WTC11 (cell line): Measurements from ENCODE around the gene FLT3. TPM values are rescaled to one million over a fixed set of nuclear protein-coding genes. Genes with fewer than 3 reads are reported as not detected.

Source experiments
- ATAC-seq: fragments of 200-7000 bp; cut with Tn5 transposase; 2 replicates; pipeline ENCODE4 v1.10.0; 2021; ENCODE audit warnings: mild to moderate bottlenecking, moderate library complexity
- CTCF ChIA-PET: fragments of 300-600 bp; sonication (Branson Sonifier 250); formaldehyde crosslinking; loops from one replicate; lab custom pipeline; 2021; ENCODE audit warnings: antibody characterized with exemption; lab: Charles Lee
- POLR2A ChIA-PET: fragments of 350-600 bp; sonication (Branson Sonifier 250); formaldehyde crosslinking; loops from one replicate; lab custom pipeline; 2021; ENCODE audit warnings: antibody characterized with exemption; lab: Charles Lee
- DNase-seq: peaks from one replicate; pipeline ENCODE4 v3.0.0; 2021; ENCODE audit warnings: low spot score
- H3K27ac Mint-ChIP-seq: 2 replicates; pipeline ENCODE4 v1.8.0; 2021; ENCODE audit warnings: mixed read lengths
- H3K27me3 Mint-ChIP-seq: 2 replicates; pipeline ENCODE4 v1.8.0; 2021; ENCODE audit warnings: low read depth, mild to moderate bottlenecking, moderate library complexity, mixed read lengths
- H3K36me3 Mint-ChIP-seq: 2 replicates; pipeline ENCODE4 v1.8.0; 2021; ENCODE audit warnings: mixed read lengths
- H3K4me1 Mint-ChIP-seq: 2 replicates; pipeline ENCODE4 v1.8.0; 2022; ENCODE audit warnings: mixed read lengths
- H3K4me3 Mint-ChIP-seq: 2 replicates; pipeline ENCODE4 v1.8.0; 2021; ENCODE audit warnings: mild to moderate bottlenecking, moderate library complexity, mixed read lengths
- H3K9me3 Mint-ChIP-seq: 2 replicates; pipeline ENCODE4 v1.8.0; 2021; ENCODE audit warnings: mixed read lengths
- GABPB1 ChIP-seq: sonication (generic); formaldehyde crosslinking; IDR thresholded peaks from 2 replicates; pipeline ENCODE4 v1.8.1; 2023; ENCODE audit warnings: mild to moderate bottlenecking, missing genetic modification reagents
- KAT7 ChIP-seq: sonication (generic); formaldehyde crosslinking; IDR thresholded peaks from 2 replicates; pipeline ENCODE4 v1.8.1; 2023; ENCODE audit warnings: missing genetic modification reagents, mild to moderate bottlenecking, borderline replicate concordance
- RELA ChIP-seq: sonication (generic); formaldehyde crosslinking; IDR thresholded peaks from 2 replicates; pipeline ENCODE4 v1.8.1; 2022; ENCODE audit warnings: missing genetic modification reagents, mild to moderate bottlenecking, borderline replicate concordance
- SOX15 ChIP-seq: fragments of 250-450 bp; sonication (Bioruptor Pico); IDR thresholded peaks from 2 replicates; pipeline ENCODE4 v1.9.0; 2021; ENCODE audit warnings: mild to moderate bottlenecking
- total RNA-seq: library from RNA; stranded (reverse); gene quantifications from 3 replicates; pipeline ENCODE4 v1.2.3, GENCODE V29; 2021
- TF ChIP-seq, protein P1 (sequence below): sonication (generic); formaldehyde crosslinking; IDR thresholded peaks from 2 replicates; pipeline ENCODE4 v1.8.1; 2023; ENCODE audit warnings: mild to moderate bottlenecking, missing genetic modification reagents, moderate library complexity
- TF ChIP-seq, protein P2 (sequence below): sonication (generic); formaldehyde crosslinking; IDR thresholded peaks from 2 replicates; pipeline ENCODE4 v1.8.1; 2023; ENCODE audit warnings: mild to moderate bottlenecking, missing genetic modification reagents
- TF ChIP-seq, protein P3 (sequence below): sonication (generic); formaldehyde crosslinking; IDR thresholded peaks from 2 replicates; pipeline ENCODE4 v1.8.0; 2022; ENCODE audit warnings: missing genetic modification reagents
- TF ChIP-seq, protein P4 (sequence below): fragments of 200-600 bp; IDR thresholded peaks from 2 replicates; pipeline ENCODE4 v1.8.0; 2022; ENCODE audit warnings: antibody characterized with exemption
- TF ChIP-seq, protein P5 (sequence below): fragments of 250-450 bp; sonication (Bioruptor Pico); IDR thresholded peaks from 2 replicates; pipeline ENCODE4 v1.9.0; 2021; ENCODE audit warnings: mild to moderate bottlenecking, borderline replicate concordance
- TF ChIP-seq, protein P6 (sequence below): sonication (generic); formaldehyde crosslinking; IDR thresholded peaks from 2 replicates; pipeline ENCODE4 v1.8.1; 2023; ENCODE audit warnings: mild to moderate bottlenecking, missing genetic modification reagents, borderline replicate concordance
- TF ChIP-seq, protein P7 (sequence below): sonication (generic); formaldehyde crosslinking; IDR thresholded peaks from 2 replicates; pipeline ENCODE4 v1.8.0; 2022; ENCODE audit warnings: mild to moderate bottlenecking, missing genetic modification reagents
- TF ChIP-seq, protein P8 (sequence below): sonication (generic); formaldehyde crosslinking; IDR thresholded peaks from 2 replicates; pipeline ENCODE4 v1.8.1; 2022; ENCODE audit warnings: low read depth, mild to moderate bottlenecking, moderate library complexity, missing genetic modification reagents, borderline replicate concordance
- TF ChIP-seq, protein P9 (sequence below): sonication (generic); formaldehyde crosslinking; conservative IDR thresholded peaks from 2 replicates; pipeline ENCODE4 v1.8.1; 2023; ENCODE audit warnings: mild to moderate bottlenecking, low read depth, missing genetic modification reagents, moderate library complexity

The FLT3 gene
- total RNA-seq, 1 experiment from 2014 or later, result 0.15 TPM

DNA sequence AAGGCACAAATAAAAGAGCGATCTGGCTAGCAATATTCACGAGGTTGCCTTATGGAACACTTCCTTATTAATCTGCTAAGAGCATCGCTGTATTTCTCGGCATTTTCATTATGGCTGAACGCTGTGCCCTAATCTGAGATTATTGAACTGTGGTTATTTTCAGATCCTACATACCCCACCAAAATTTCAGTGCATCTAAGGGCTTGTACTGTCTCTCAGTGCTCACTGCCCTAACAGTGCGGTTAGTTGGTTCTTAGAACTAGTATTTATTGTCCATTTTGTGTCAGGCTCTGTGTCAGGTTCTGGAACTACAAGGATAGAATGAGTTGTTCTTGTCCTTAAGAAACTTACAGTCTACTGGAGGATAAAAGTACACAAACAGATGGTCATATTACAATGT, 51.6 kb downstream of the FLT3 start:
- ChIA-PET POLR2A (no interaction called here), CTCF (no interaction called here)
- no peaks in the 10 kb centered on the region for H3K36me3 Mint-ChIP-seq
- H3K9me3 Mint-ChIP-seq, result peaks cover 4% of the 10 kb centered on the region; the same call in 1 of the 2 replicates
- H3K27ac Mint-ChIP-seq, result no peak overlapping the region
- H3K4me3 Mint-ChIP-seq, result no peak overlapping the region
- H3K4me1 Mint-ChIP-seq, result peaks cover 29% of the 10 kb centered on the region
- DNase-seq, result no peak
- H3K27me3 Mint-ChIP-seq, result peaks cover 43% of the 10 kb centered on the region
- no peak for ATAC-seq
- TF ChIP-seq, protein P1, sequence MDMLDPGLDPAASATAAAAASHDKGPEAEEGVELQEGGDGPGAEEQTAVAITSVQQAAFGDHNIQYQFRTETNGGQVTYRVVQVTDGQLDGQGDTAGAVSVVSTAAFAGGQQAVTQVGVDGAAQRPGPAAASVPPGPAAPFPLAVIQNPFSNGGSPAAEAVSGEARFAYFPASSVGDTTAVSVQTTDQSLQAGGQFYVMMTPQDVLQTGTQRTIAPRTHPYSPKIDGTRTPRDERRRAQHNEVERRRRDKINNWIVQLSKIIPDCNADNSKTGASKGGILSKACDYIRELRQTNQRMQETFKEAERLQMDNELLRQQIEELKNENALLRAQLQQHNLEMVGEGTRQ (CRISPR knock-in tag), result no peak
- TF ChIP-seq, protein P2, sequence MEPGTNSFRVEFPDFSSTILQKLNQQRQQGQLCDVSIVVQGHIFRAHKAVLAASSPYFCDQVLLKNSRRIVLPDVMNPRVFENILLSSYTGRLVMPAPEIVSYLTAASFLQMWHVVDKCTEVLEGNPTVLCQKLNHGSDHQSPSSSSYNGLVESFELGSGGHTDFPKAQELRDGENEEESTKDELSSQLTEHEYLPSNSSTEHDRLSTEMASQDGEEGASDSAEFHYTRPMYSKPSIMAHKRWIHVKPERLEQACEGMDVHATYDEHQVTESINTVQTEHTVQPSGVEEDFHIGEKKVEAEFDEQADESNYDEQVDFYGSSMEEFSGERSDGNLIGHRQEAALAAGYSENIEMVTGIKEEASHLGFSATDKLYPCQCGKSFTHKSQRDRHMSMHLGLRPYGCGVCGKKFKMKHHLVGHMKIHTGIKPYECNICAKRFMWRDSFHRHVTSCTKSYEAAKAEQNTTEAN (CRISPR knock-in tag), result no peak
- no peak for TF ChIP-seq GABPB1 (CRISPR knock-in tag)
- TF ChIP-seq, protein P3, sequence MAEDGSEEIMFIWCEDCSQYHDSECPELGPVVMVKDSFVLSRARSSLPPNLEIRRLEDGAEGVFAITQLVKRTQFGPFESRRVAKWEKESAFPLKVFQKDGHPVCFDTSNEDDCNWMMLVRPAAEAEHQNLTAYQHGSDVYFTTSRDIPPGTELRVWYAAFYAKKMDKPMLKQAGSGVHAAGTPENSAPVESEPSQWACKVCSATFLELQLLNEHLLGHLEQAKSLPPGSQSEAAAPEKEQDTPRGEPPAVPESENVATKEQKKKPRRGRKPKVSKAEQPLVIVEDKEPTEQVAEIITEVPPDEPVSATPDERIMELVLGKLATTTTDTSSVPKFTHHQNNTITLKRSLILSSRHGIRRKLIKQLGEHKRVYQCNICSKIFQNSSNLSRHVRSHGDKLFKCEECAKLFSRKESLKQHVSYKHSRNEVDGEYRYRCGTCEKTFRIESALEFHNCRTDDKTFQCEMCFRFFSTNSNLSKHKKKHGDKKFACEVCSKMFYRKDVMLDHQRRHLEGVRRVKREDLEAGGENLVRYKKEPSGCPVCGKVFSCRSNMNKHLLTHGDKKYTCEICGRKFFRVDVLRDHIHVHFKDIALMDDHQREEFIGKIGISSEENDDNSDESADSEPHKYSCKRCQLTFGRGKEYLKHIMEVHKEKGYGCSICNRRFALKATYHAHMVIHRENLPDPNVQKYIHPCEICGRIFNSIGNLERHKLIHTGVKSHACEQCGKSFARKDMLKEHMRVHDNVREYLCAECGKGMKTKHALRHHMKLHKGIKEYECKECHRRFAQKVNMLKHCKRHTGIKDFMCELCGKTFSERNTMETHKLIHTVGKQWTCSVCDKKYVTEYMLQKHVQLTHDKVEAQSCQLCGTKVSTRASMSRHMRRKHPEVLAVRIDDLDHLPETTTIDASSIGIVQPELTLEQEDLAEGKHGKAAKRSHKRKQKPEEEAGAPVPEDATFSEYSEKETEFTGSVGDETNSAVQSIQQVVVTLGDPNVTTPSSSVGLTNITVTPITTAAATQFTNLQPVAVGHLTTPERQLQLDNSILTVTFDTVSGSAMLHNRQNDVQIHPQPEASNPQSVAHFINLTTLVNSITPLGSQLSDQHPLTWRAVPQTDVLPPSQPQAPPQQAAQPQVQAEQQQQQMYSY, result no peak
- TF ChIP-seq KAT7 (CRISPR knock-in tag), result no peak
- no peak for TF ChIP-seq SOX15 (CRISPR knock-in tag)
- TF ChIP-seq, protein P4, sequence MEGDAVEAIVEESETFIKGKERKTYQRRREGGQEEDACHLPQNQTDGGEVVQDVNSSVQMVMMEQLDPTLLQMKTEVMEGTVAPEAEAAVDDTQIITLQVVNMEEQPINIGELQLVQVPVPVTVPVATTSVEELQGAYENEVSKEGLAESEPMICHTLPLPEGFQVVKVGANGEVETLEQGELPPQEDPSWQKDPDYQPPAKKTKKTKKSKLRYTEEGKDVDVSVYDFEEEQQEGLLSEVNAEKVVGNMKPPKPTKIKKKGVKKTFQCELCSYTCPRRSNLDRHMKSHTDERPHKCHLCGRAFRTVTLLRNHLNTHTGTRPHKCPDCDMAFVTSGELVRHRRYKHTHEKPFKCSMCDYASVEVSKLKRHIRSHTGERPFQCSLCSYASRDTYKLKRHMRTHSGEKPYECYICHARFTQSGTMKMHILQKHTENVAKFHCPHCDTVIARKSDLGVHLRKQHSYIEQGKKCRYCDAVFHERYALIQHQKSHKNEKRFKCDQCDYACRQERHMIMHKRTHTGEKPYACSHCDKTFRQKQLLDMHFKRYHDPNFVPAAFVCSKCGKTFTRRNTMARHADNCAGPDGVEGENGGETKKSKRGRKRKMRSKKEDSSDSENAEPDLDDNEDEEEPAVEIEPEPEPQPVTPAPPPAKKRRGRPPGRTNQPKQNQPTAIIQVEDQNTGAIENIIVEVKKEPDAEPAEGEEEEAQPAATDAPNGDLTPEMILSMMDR, result no peak
- TF ChIP-seq, protein P5, sequence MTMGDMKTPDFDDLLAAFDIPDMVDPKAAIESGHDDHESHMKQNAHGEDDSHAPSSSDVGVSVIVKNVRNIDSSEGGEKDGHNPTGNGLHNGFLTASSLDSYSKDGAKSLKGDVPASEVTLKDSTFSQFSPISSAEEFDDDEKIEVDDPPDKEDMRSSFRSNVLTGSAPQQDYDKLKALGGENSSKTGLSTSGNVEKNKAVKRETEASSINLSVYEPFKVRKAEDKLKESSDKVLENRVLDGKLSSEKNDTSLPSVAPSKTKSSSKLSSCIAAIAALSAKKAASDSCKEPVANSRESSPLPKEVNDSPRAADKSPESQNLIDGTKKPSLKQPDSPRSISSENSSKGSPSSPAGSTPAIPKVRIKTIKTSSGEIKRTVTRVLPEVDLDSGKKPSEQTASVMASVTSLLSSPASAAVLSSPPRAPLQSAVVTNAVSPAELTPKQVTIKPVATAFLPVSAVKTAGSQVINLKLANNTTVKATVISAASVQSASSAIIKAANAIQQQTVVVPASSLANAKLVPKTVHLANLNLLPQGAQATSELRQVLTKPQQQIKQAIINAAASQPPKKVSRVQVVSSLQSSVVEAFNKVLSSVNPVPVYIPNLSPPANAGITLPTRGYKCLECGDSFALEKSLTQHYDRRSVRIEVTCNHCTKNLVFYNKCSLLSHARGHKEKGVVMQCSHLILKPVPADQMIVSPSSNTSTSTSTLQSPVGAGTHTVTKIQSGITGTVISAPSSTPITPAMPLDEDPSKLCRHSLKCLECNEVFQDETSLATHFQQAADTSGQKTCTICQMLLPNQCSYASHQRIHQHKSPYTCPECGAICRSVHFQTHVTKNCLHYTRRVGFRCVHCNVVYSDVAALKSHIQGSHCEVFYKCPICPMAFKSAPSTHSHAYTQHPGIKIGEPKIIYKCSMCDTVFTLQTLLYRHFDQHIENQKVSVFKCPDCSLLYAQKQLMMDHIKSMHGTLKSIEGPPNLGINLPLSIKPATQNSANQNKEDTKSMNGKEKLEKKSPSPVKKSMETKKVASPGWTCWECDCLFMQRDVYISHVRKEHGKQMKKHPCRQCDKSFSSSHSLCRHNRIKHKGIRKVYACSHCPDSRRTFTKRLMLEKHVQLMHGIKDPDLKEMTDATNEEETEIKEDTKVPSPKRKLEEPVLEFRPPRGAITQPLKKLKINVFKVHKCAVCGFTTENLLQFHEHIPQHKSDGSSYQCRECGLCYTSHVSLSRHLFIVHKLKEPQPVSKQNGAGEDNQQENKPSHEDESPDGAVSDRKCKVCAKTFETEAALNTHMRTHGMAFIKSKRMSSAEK (CRISPR knock-in tag), result no peak
- TF ChIP-seq, protein P6, sequence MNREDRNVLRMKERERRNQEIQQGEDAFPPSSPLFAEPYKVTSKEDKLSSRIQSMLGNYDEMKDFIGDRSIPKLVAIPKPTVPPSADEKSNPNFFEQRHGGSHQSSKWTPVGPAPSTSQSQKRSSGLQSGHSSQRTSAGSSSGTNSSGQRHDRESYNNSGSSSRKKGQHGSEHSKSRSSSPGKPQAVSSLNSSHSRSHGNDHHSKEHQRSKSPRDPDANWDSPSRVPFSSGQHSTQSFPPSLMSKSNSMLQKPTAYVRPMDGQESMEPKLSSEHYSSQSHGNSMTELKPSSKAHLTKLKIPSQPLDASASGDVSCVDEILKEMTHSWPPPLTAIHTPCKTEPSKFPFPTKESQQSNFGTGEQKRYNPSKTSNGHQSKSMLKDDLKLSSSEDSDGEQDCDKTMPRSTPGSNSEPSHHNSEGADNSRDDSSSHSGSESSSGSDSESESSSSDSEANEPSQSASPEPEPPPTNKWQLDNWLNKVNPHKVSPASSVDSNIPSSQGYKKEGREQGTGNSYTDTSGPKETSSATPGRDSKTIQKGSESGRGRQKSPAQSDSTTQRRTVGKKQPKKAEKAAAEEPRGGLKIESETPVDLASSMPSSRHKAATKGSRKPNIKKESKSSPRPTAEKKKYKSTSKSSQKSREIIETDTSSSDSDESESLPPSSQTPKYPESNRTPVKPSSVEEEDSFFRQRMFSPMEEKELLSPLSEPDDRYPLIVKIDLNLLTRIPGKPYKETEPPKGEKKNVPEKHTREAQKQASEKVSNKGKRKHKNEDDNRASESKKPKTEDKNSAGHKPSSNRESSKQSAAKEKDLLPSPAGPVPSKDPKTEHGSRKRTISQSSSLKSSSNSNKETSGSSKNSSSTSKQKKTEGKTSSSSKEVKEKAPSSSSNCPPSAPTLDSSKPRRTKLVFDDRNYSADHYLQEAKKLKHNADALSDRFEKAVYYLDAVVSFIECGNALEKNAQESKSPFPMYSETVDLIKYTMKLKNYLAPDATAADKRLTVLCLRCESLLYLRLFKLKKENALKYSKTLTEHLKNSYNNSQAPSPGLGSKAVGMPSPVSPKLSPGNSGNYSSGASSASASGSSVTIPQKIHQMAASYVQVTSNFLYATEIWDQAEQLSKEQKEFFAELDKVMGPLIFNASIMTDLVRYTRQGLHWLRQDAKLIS (CRISPR knock-in tag), result no peak
- TF ChIP-seq RELA (CRISPR knock-in tag), result no peak
- TF ChIP-seq, protein P7, sequence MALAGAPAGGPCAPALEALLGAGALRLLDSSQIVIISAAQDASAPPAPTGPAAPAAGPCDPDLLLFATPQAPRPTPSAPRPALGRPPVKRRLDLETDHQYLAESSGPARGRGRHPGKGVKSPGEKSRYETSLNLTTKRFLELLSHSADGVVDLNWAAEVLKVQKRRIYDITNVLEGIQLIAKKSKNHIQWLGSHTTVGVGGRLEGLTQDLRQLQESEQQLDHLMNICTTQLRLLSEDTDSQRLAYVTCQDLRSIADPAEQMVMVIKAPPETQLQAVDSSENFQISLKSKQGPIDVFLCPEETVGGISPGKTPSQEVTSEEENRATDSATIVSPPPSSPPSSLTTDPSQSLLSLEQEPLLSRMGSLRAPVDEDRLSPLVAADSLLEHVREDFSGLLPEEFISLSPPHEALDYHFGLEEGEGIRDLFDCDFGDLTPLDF (CRISPR knock-in tag), result no peak
- TF ChIP-seq, protein P8, sequence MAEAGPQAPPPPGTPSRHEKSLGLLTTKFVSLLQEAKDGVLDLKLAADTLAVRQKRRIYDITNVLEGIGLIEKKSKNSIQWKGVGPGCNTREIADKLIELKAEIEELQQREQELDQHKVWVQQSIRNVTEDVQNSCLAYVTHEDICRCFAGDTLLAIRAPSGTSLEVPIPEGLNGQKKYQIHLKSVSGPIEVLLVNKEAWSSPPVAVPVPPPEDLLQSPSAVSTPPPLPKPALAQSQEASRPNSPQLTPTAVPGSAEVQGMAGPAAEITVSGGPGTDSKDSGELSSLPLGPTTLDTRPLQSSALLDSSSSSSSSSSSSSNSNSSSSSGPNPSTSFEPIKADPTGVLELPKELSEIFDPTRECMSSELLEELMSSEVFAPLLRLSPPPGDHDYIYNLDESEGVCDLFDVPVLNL, result no peak
- TF ChIP-seq, protein P9, sequence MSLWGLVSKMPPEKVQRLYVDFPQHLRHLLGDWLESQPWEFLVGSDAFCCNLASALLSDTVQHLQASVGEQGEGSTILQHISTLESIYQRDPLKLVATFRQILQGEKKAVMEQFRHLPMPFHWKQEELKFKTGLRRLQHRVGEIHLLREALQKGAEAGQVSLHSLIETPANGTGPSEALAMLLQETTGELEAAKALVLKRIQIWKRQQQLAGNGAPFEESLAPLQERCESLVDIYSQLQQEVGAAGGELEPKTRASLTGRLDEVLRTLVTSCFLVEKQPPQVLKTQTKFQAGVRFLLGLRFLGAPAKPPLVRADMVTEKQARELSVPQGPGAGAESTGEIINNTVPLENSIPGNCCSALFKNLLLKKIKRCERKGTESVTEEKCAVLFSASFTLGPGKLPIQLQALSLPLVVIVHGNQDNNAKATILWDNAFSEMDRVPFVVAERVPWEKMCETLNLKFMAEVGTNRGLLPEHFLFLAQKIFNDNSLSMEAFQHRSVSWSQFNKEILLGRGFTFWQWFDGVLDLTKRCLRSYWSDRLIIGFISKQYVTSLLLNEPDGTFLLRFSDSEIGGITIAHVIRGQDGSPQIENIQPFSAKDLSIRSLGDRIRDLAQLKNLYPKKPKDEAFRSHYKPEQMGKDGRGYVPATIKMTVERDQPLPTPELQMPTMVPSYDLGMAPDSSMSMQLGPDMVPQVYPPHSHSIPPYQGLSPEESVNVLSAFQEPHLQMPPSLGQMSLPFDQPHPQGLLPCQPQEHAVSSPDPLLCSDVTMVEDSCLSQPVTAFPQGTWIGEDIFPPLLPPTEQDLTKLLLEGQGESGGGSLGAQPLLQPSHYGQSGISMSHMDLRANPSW (CRISPR knock-in tag), result no peak
